ENCODE results near the gene REX1BD. TPM values are rescaled to one million over a fixed set of nuclear protein-coding genes. Genes with fewer than 3 reads are reported as not detected.
A peak's percentile ranks its signal among the peaks of the same experiment; 100 is the strongest.
"Not testable (repeated sequence)": the region's sequence is repeated elsewhere in the genome, so short reads cannot be mapped to it uniquely, and the experiment has no call there.

The REX1BD gene
- total RNA-seq, 1 donor from 2014 or later = 57.6 TPM

DNA sequence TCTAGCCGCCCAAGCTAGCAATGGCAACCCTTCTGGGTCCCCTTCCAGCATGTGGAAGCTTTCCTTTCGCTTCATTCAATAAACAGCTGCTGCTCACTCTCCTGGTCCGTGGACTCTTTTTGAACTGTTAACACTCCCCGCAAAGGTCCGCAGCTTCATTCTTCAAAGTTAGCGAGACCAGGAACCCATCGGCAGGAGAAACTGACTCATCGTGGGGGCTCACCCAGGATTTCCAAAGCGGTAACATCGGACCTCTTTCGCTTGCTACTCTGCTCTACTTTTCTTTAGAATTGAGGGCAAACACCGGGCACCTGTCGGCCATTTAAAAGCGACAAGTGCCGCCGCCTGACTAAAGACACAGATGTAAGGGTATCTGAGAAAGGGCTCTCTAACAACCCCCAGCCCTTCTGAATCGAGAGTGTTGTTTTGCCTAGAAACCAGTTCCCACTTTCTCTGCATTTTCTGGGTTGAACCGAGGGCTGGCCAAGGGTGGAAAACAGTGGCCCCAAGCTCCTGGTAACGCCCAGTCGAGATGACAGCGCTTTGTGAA lies 11.2 kb upstream of the REX1BD start:
- no peak for DNase-seq

- no peak for DNase-seq
Observed at GRCh38 chr19:18580311-18580710, 8.3 kb upstream of the REX1BD start.

DNA sequence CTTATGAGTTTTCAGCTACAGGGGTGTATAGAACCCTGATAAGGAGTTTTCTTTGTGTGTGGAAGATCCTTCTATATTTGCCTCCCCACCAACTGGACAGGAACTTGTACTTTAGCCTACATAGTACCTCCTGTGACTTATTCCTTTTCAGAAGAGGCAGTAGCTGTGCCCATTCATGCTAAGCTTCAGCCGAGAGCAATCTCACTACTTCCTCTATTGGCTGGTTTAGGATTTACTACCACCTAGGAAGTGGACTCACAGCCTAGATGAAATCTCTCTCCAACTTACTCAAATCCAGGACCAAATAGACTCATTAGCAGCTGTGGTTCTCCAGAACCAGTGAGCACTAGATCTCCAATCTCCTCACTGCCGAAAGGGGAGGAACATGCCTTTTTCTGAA lies 2.3 kb upstream of the REX1BD start:
- DNase-seq = no peak

- no peak for DNase-seq
Observed at GRCh38 chr19:18587561-18587960, 1.0 kb upstream of the REX1BD start.

DNA sequence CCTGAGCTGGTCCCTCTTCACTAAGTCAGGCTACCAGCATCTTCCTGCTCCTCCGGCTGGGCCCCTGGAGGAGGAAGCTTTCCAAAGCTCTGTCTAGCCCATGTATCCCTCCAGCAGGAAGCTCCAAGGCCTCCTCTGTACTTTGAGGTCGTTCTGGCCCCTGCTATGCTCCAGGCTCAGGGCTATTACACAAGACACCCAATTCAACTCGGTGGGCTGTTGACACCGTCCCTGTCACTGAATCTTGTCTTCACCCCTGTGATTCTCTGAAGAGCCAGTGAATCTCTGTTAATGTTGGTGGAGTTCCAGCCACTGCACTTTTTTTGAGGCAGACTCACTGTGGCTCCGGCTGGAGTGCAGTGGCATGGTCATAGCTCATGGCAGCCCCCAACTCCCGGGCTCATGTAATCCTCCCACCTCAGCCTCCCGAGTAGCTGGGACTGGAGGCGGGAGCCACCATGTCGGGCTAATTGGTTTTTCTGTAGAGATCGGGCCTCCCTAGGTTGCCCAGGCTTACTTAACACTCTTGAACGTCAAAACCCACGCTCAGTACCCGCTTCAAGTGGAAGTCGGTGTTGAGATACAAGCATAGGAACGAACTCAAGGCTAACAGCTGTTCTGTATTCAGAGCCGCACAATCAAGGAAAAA lies 512 bp upstream of the REX1BD start:
- DNase-seq = no peak

- peak; percentile 85 for DNase-seq
Observed at GRCh38 chr19:18589380-18590272, 1.0 kb downstream of the REX1BD start.

GRCh38 chr19:18590273-18591272 lies 2.0 kb downstream of the REX1BD start:
- DNase-seq = peak; percentile 97

GRCh38 chr19:18591735-18592385 lies 3.3 kb downstream of the REX1BD start:
- DNase-seq = no peak

- not testable (repeated sequence) for DNase-seq
Observed at GRCh38 chr19:18592732-18593131, 4.1 kb downstream of the REX1BD start.

GRCh38 chr19:18593367-18594095 lies 4.9 kb downstream of the REX1BD start:
- no peak for DNase-seq

DNA sequence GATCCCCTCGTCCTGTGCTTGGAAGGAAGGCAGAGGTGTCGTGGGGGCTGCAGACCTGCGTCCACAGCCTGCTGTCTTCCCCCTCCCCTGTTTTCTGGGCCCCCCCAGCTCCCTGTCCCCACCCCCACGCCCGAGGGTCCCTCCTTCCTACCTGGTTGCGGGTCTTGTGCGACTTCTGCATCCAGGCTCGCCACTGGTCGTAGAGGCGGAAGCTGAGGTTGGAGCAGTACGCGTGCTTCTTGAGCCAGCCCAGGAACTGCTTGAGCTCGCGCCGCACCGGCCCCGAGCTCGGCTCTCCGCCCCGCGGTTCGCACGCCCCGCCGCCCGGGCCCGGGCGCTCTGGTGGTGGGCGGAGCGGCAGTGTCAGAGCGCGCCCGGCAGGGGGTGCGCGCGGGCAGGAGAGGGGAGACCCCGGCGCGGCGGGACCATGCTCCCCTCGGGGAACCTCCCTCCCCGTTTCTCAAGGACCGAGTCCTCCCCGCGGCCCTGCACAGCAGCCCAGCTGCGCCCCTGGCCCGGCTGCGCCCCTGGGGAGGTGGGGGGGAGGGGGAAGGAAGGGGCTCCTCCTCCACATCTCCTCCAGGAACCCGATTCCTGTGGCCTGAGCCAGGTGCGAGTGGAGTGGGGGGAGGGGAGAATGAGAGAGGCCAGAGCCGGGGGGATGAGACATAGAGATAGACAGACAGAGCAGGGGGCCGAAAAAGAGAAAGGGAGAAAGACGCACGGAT lies 5.7 kb downstream of the REX1BD start:
- DNase-seq = peak; percentile 89

DNA sequence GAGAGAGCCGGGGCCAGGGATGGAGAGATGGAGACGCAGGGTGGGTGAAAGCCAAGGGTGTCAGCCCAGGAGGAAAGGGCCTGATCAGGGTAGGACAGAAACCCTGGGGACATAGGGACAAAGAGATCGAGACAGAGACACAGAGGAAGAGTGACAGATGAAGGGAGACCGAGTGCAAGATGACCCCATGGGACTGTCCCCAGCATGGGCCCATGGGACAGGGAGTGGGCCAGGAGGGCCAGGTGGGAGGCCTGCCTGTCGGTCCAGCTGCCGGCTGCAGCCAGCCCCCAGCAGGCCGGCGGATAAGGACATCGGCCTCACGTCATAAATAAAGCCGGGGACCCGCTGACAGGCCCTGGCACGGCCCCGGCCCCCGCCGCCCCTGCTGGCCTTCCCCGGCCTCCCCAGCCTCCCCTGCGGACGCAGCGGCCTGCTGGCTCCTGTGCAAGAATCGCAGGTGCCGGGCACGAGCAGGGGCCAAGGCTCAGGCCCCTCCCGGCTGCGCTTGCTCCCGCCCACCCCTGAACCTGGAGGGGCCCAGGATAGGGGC lies 6.3 kb downstream of the REX1BD start:
- no peak for DNase-seq

GRCh38 chr19:18595475-18595874 lies 6.9 kb downstream of the REX1BD start:
- DNase-seq = no peak

GRCh38 chr19:18596752-18597157 lies 8.2 kb downstream of the REX1BD start:
- no peak for DNase-seq

DNA sequence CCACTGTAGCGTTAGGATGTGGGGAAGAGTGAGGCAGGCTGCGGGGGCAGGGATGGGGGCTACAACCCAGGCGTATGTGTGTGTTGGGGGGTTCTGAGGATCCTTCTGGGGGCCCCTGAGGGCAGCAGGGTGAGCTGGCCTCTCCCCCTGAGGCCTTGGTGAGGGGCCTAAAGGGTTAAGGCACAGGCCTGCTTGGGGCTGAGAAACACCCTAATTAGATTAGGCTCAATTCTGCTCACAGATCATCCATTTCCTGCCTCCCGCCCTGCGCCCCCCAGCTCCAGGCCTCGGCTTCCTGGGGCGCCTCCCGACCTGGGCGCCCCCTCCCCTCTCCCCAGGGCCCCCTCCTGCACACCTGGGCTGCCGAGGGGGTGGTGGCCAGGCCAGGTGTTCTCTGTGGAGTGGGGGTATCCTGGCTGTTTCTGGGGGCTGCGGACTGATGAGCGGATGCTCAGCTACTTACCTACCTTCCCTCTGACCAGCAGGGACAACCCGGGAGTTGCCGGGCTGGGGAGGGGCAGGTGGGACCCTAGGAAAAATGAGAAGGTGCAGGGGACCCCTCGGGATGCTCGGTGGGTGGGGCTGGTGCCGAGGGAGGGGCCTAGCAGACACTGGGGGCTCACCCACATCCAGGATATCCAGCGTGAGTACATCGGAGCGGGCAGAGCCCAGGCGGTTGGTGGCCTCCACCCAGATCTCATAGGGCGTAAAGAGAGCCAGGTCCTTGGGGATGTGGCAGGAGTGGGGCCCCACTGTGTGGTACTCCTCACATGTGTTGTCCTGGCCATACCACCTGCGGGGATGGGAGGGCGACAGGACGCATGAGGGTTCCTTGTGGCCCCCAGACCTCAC lies 9.4 kb downstream of the REX1BD start:
- no peak for DNase-seq

DNA sequence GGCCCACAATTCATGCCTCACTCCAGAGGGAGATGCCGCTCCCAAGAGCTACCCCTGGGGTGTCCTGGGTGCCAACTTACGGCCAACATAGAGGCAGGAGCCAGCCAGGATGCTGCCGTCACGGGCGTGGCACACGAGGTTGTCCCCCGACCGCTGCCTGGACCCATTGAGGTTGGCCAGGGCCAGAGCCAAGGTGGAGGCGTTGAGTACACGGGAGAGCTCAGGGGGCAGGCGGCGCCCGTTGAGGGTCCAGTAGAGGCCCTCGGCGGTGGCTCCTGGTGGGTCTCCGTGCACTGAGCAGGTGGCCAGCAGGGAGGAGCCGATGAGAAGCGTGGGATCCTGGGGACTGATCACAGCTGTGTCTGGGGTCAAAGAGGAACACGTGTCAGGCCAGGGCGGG lies 10.9 kb downstream of the REX1BD start:
- no peak for DNase-seq

GRCh38 chr19:18600692-18601397 lies 12.2 kb downstream of the REX1BD start:
- not testable (repeated sequence) for DNase-seq

GRCh38 chr19:18601875-18602274 lies 13.3 kb downstream of the REX1BD start:
- DNase-seq = no peak

Measured in tongue (tissue), 2 donors.